Renal pelvis (tissue), 4 donors: ENCODE data around the gene PRICKLE2. TPM values are rescaled to one million over a fixed set of nuclear protein-coding genes. Genes with fewer than 3 reads are reported as not detected.

ENCODE experiments used
- DNase-seq: peaks from one replicate; pipeline ENCODE4 v3.0.0-alpha.2; 2013
- polyA plus RNA-seq, 3 donors: library from polyadenylated mRNA; unstranded; fragments of 120-200 nt; gene quantifications; one replicate each; pipeline ENCODE4 v1.2.1, GENCODE V29; 2013; ENCODE audit not compliant: insufficient read length in 3 of 3

PRICKLE2 gene
- polyA plus RNA-seq, 3 donors, result 17.1 to 22.1 (median 20.3) TPM

DNA sequence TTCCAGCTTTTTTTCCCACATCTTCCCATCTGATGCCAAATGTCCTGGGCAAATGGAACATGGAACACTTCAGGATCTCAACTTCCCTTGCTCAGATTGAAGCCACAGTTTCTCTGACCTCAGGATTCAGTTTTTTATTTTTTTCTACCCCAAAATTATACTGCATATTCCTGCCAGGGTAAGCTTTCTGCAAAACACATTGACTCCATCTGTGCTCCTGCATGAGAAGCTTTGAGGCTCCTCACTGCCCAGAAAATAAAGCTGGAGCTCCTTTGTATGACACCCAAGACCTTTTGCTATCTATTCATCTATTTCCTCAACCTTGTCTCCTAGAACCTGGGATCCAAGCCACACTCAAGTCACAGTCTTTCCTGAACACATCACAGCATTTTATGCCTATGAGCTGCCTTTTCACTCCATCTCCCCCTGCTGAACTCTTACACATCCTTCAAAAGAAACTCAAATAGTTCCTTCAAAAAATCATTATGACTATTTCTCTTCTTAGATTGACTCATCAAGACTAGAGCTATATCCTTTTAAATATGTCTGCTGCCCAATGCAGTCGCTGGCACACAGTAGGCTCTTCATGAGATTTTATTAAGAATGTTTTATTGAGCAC lies 144.5 kb downstream of the PRICKLE2 start:
- DNase-seq, result no peak

DNA sequence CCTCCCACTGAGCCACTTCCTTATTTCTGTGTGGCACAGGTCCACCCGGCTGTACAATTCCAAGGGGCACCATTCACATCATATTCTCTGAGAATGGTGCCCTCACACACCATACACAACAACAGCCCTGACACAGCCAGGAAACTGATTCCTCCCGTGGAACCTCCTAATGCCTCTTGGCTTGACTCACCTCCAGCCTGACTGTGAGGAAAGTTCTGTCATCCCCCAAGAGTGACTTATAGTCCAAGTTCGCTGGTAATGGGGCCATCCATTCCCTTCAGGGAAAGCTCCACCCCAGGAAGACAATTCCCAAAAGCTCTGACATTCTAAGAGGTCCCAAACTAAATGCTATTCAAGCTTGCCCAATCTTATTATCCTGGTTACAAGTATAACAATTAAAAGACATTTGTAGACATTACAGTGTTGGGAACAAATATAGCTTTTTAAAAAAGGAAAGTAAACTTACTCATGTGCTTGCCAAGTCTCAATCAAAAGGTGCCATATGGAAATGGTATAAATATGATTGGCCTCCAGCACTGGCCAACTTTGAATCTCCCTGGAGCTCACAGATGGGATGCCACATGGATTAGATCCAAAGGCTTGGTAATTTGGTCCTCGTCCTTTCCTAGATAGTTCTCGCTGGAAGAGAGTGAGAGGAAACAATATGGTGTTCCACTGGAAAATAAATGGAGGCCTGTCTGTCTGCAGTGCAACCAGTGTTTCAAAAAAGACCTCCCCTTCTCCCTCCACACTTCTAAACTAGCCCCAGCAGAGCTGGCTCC lies 145.7 kb downstream of the PRICKLE2 start:
- no peak for DNase-seq

DNA sequence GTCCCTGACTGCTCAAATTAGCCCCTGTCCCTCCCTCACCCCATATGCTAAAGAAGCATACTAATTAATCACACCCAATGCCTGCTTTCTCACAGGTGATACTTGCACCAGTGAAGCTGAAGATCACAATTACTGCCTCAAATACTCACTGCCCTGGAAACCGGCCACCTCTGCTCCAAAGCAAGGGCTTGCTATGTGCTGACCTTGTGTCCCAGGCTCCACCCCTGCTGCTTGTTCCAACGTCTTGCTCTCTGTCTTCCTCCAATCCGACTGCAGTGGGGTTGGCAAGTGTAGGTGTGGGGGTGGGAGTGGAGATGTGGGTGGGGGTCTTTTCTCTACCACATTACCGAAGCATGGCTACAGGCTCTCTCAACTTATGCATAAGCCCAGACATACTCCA lies 146.3 kb downstream of the PRICKLE2 start:
- no peak for DNase-seq

GRCh38 chr3:64074895-64075679 lies 150.2 kb downstream of the PRICKLE2 start:
- DNase-seq, result no peak

DNA sequence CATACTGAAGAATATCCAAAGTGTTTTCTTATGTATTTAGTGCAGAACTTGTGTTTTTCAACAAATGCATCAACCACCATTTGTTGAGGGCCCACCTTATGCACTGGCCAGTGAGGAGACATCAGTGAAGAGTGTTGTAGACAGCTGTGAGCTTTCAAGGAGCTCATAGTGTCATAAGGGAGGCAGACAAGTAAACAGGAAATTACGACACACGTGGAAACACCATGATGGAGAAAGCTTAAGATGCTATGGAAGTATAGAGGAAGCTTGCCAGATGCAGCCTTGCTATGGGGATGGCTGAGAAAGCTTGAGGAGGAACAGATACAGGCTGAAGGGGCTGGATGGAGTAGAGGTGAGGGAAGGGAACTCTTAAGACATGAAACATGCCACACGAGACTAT lies 151.2 kb downstream of the PRICKLE2 start:
- no peak for DNase-seq

- DNase-seq, result no peak
Observed at GRCh38 chr3:64073158-64073761, 152.0 kb downstream of the PRICKLE2 start.

DNA sequence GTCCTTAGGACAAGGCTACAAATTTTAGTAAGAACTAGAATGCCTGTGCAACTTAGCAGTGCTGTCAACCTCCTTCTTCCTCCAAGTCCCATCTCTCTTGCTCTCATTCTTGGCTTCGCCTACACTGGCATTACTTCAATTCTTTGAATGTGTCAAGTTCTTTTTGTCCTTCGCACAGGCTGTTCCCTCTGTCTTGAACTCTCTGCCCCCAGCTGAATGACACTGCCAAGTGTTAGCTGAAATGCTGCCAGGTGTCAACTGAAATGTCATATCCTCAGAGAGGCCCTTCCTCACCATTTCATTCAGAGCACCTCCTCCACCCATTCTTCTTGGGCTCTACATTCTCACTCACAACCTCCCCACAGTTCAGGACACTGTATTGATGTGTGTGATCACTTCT lies 153.1 kb downstream of the PRICKLE2 start:
- no peak for DNase-seq

DNA sequence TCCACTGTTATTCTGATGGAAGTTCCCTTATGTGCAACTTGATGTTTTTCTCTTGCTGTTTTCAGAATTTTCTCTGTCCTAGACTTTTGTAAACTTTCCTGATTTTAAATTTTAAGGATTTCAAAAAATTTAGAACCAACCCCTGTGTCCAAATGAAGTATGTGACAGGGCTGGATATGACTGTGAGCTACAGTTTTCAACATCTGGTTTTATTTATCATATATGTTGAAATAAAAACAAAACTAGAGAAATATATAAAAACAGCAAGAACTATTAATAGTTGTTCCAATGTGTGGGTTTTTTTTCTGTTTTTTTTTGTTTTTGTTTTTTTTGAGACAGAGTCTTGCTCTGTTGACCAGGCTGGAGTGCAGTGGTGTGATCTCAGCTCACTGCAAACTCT lies 154.6 kb downstream of the PRICKLE2 start:
- no peak for DNase-seq

DNA sequence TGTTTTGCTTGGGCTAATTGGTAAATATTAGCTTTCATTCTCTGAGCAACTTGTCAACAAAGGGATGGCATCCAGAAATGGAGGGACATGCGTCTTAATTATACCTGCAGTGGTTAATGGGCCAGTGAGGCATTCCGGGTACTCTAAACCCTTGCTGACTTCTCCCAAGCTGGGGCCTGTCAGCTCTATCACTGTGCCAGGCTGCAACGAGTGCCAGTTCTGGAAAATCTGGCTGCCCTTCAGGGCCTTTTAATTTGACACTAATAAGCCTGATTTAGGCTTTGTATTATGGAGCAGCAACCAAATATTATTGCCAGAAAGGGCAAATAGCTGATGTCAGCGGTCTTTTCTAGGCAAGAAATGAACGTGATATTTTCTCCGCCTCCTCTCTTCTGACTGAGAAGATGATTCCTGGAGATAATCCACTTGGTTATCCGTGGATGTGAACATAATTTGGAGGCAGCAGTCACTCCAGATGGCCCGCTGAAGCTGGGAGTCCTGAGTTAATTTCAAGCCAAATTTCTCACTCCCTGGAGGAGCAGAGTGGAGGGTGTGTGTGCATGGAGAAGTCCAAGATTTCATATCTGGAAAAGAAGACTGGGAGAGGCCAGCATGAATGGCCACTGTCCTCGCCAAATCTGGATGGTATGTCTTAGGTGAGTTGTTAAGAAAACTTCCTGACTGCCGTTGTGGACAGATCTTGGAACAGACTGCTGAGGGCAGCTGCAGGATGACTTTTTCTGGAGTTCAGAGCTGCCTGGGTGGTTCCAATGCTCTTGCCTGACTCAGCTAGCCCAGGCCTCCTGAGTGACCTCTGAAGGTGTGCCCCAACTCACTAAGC lies 157.5 kb downstream of the PRICKLE2 start:
- no peak for DNase-seq

GRCh38 chr3:64064804-64065203 lies 160.5 kb downstream of the PRICKLE2 start:
- no peak for DNase-seq

GRCh38 chr3:64063983-64064438 lies 161.3 kb downstream of the PRICKLE2 start:
- no peak for DNase-seq

DNA sequence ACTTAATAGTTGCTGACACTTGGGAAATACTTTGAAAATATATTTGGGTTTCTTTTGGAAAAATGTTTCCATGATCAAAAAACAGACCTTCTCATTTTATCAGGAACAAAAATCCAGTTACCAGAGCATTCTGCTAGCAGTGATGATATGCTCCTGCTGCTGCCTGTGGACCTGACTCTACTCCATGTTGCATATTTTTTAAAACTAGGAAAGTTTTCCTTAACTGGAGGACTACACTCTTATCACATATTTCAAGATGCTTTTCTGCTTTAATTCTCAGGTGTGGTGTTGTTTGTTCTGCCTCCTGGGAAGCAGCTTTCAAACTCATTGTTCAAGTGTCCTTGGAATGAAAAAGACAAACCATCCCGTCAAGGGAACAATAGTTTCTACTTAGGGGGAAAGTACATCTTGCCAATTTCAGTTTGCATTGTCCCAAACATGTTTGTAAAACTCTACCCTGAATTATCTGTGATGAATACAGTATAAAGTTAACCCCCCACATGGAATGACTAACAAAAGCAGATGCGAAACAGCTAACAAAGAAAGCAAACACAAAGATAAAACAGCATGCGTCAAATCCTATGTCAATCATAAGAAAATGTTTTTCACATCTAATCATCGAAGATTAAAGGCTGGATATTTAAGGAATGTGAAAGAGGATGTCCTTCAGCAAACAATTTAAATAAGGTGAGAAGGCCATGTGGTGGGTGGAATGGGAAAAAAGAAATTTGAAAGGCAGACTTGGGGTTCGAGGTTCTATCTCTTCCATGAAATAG lies 161.9 kb downstream of the PRICKLE2 start:
- no peak for DNase-seq

GRCh38 chr3:64061628-64062027 lies 163.6 kb downstream of the PRICKLE2 start:
- DNase-seq, result no peak

GRCh38 chr3:64059484-64060175 lies 165.6 kb downstream of the PRICKLE2 start:
- no peak for DNase-seq

GRCh38 chr3:64058566-64058965 lies 166.7 kb downstream of the PRICKLE2 start:
- DNase-seq, result no peak

DNA sequence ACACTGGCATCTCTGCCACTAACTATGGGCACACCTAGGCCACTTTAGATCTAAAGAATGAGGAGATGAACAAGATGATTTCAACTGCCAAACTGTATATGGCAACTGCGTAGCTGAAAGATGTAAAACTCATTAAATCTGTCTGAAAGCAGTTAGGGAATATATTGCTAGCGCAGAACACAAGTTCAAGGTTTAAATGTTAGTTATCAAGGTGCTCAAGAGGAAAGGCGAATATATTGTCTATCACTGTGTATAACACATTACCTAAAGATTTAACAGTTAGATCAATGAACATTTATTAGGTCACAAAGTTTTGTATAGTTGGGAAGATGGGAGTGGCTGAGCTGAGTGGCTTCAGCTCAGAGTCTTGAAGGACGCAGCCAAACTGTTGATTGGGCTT lies 168.0 kb downstream of the PRICKLE2 start:
- no peak for DNase-seq

GRCh38 chr3:64056606-64057180 lies 168.6 kb downstream of the PRICKLE2 start:
- DNase-seq, result no peak

- no peak for DNase-seq
Observed at GRCh38 chr3:64055076-64055475, 170.2 kb downstream of the PRICKLE2 start.

- no peak for DNase-seq
Observed at GRCh38 chr3:64054488-64054887, 170.8 kb downstream of the PRICKLE2 start.

- no peak for DNase-seq
Observed at GRCh38 chr3:64053581-64053980, 171.7 kb downstream of the PRICKLE2 start.
